Measurements from ENCODE around the gene CD4.

CD4 gene

GRCh38 chr12:6816598-6816997 is 27.3 kb downstream of the CD4 start:
- DNase-seq (ENCODE audit: low spot score), result no peak

DNA sequence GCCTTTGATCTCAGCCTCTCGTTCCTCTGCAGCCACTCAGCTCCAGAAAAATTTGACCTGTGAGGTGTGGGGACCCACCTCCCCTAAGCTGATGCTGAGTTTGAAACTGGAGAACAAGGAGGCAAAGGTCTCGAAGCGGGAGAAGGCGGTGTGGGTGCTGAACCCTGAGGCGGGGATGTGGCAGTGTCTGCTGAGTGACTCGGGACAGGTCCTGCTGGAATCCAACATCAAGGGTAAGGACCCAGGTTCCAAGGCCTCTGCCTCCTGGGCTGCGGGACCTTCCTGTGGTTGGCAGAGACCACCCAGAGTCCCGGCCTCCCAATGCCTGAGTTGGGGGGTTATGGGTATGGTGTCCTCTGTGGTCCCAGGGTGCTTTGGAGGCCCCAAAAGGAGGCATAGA is 27.8 kb downstream of the CD4 start:
- no peak for DNase-seq (ENCODE audit: low spot score)

DNA sequence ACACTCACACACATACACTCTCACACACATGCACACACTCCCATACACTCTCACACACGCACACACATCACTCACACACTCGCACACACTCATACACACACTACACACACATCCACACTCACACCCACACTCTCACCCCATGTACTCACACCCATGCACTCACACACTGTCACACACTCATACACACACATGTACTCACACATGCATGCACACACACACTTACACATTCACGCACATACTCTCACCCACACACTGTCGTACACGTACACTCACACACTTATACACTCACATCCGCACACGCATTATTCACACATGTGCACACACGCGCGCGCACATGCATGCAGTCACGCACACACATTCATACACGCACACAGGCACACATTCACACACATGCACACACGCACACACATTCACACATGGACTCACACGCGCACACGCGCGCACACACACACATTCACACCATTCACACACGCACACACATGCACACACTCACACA is 28.4 kb downstream of the CD4 start:
- no peak for DNase-seq (ENCODE audit: low spot score)

DNA sequence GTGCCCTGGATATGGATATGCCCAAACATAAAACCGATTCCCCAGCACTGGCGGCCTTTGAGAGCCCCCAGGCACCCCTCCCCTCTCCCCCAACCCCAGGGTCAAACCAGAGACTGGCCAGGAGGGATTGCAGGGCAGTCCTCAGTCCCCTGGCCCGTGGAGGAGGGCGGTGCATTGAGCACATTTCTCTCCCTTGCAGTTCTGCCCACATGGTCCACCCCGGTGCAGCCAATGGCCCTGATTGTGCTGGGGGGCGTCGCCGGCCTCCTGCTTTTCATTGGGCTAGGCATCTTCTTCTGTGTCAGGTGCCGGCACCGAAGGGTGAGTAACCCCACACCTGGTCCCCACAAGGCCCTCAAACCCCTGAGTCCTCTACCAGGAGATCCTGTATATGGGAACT is 28.9 kb downstream of the CD4 start:
- no peak for DNase-seq (ENCODE audit: low spot score)

- DNase-seq (ENCODE audit: low spot score), result no peak
Observed at GRCh38 chr12:6818645-6819044, 29.3 kb downstream of the CD4 start.

- DNase-seq (ENCODE audit: low spot score), result no peak
Observed at GRCh38 chr12:6819106-6820030, 30.0 kb downstream of the CD4 start.

DNA sequence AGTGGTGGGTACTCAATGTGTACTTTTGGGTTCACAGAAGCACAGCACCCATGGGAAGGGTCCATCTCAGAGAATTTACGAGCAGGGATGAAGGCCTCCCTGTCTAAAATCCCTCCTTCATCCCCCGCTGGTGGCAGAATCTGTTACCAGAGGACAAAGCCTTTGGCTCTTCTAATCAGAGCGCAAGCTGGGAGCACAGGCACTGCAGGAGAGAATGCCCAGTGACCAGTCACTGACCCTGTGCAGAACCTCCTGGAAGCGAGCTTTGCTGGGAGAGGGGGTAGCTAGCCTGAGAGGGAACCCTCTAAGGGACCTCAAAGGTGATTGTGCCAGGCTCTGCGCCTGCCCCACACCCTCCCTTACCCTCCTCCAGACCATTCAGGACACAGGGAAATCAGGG is 30.8 kb downstream of the CD4 start:
- DNase-seq (ENCODE audit: low spot score), result no peak

DNA sequence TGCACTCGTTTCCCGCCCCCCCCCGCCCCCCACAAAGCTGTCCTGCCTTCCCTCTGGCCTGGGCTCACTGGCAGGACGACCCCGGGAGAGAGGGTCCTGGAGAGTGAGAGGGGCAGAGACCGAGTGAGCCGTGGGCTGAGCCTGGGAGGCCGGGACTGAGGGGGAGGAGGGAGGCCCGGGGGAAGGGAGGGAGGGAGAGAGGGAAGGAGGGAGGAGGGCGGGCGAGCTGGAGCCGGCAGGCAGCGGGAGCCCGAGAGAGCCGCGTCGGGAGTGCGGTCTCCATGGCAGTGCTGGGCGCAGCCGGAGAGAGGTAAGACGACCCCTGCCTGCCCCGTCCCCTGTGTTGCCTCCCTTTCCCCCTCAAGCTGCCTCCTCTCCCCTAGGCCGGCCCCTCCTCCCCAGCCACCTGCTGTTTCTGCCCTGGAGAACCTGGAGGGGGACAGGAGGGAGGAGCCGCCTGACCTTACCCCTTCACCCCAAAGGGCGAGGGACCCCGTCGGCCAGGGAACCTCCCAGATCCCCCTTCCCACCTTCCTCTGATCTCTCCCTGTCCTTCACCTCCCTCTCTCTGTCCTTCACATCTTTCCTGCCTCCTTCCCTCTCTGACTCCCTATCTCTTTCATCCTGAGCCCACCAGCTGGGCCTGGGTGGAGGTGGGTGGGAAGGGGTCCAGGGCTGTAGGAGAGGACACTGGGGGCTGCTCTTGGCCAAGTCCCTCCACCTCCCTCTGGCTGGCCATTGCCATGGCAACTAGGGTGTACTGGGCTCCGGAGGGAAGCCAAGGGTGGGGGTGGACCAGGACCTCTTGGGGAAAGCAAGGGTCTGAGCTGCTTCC is 32.5 kb downstream of the CD4 start, which contains the start of gene GPR162:
GPR162 (plus strand) TSS at position 231 of the 835 bp plus-strand sequence. CDS start 2,078 bp downstream, outside the sequence.
- DNase-seq (ENCODE audit: low spot score), result no peak

DNA sequence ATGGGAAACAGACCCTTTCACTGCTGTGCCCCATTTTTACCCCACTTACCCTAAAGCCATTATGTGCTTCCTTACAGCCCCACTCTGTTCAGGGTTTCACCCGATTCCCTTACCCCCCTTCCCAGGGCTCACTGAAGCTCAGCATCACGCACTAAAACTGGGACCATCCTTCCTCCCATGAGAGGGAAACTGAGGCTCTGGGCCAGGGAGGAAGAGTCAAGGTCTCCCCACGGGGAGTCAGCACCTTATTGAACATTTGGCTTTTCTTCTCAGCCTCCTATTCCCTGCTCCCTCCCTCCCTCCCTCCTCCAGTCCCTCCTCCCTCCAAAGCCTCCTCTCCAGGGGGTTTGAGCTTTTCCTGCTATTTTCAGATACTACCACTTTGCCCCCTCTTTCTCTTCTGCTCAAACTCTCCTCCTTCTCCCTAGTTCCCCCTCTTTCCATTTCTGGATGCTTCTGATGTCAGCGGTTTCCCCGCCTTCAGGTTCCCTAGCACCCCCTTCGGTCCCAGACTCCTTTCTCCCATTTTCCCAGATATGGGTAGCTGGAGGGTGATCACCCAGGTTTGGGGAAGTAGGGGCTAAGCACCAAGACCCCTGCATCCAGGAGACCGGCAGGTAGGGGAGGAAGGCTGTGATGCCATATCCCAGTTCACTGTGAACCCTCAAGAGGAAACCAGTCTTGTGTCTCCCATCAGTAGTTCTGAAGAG is 33.3 kb downstream of the CD4 start:
- no peak for DNase-seq (ENCODE audit: low spot score)

DNA sequence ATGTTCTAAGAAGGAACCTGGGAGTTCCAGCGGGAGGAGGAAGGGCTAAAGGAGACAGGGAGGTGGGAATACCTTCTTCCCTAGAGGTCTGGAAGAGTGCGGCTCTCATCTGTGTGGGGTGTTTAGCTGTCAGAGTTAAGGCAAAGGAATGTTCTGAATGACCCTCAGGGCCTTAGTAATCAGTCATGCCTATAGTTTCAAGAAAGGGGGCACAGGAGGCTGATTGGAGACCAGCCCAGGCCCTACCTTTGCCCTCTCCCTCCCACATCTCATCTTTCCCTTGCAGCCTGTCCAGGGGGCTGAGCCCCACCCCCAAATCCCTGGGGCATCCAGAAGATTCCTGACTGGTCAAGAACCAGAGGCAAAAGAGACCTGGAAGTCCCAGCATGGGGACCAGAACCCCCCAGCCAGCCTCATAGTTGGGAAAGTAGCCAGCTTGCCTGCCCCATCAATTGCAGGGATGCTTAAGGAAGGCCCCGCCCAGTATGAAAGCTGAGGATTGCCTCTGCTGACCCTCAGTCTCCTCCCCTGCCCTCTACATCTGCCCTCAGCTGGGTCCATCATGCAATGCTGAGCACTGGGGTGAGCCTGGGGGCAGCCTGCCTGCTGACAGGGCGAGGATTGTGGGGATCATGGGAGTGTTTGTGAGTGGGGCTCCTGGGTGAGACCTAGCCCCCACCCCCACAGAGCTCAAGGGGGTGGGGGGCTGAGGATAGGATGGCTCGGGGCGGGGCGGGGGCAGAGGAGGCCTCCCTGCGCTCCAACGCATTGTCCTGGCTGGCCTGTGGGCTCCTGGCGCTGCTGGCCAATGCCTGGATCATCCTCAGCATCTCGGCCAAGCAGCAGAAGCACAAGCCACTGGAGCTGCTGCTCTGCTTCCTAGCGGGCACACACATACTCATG is 34.1 kb downstream of the CD4 start:
- DNase-seq (ENCODE audit: low spot score), result no peak

DNA sequence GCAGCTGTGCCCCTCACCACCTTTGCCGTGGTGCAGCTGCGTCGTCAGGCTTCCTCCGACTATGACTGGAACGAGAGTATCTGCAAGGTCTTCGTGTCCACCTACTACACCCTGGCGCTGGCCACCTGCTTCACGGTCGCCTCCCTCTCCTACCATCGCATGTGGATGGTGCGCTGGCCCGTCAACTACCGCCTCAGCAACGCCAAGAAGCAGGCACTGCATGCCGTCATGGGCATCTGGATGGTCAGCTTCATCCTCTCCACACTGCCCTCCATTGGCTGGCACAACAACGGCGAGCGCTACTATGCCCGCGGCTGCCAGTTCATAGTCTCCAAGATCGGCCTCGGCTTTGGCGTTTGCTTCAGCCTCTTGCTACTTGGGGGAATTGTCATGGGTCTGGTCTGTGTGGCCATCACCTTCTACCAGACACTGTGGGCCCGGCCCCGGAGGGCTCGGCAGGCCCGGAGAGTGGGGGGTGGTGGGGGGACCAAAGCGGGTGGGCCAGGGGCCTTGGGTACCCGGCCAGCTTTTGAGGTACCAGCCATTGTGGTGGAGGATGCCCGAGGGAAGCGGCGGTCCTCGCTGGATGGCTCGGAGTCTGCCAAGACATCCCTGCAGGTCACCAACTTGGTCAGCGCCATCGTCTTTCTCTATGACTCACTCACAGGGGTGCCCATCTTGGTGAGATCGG is 34.9 kb downstream of the CD4 start:
- no peak for DNase-seq (ENCODE audit: low spot score)

DNA sequence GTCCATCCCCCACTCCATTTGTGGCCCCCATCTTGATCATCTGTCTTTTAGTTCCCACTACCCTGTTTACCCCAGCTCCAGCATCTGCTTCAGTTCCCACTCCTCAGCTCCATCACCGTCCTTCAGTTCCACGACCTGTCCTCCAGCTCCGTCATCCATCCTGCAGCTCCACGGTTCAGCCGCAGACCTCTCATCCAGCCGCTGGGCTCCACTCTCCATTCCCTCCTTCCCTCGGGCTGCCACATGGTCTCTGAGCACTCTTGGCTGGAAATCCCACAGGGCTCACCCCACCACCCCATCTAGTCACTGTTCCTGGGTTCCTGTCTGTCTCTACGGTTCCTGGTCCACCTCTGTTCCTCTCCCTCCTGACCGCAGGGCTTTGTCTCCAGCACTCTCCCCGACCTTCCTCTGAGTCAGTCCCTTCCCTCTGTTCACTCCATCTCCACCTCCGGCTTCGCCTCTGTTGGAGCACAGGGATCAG is 35.6 kb downstream of the CD4 start:
- no peak for DNase-seq (ENCODE audit: low spot score)

- DNase-seq (ENCODE audit: low spot score), result peak; percentile 68
Observed at GRCh38 chr12:6825398-6826124, 36.2 kb downstream of the CD4 start.

DNA sequence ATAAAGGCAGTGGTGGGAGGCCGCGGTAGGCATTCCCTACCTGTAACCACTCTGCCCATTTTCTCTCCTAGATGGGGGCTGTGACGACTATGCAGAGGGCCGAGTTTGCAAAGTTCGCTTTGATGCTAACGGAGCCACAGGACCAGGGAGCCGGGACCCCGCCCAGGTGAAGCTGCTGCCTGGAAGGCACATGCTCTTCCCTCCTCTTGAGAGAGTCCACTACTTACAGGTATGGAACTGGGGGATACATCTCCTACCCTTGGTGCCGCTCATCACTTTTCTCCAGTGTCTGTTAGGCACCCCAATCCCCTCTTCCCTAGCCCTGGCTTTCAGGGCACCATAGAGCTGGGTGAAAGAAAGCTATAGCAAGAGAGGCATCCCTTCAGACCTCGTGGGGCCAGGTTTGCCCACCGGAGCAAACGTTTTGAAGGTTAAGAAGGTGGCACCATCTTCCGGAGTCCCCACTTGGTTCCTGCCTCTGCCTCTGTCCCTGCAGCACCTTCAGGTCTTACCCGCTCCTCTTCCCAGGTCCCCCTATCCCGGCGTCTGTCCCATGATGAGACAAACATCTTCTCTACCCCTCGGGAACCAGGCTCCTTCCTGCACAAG is 36.9 kb downstream of the CD4 start:
- no peak for DNase-seq (ENCODE audit: low spot score)

- DNase-seq (ENCODE audit: low spot score), result no peak
Observed at GRCh38 chr12:6826734-6827436, 37.6 kb downstream of the CD4 start.

DNA sequence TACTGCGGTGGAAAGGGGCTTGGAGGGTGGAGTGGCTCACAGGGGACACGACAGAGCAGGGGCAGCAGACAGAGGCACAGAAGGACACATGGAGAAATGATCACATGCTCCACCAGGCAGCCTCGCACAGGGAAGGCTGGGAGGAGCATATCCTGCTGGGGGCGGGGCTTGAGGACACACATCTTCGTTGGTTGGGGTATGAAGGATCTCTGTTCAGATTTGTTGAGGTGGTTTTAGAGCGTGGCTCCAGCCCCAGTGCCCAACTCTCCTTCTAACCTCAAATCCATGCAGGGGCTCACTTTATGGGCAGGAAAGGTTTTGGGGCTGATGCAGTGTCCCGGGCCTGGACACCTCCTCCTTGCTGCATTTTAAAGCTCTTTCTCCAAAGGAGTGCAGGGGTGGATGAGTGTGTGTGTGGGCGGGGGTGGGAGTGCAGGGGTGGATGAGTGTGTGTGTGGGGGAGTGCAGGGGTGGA is 38.1 kb downstream of the CD4 start:
- DNase-seq (ENCODE audit: low spot score), result peak; percentile 65

DNA sequence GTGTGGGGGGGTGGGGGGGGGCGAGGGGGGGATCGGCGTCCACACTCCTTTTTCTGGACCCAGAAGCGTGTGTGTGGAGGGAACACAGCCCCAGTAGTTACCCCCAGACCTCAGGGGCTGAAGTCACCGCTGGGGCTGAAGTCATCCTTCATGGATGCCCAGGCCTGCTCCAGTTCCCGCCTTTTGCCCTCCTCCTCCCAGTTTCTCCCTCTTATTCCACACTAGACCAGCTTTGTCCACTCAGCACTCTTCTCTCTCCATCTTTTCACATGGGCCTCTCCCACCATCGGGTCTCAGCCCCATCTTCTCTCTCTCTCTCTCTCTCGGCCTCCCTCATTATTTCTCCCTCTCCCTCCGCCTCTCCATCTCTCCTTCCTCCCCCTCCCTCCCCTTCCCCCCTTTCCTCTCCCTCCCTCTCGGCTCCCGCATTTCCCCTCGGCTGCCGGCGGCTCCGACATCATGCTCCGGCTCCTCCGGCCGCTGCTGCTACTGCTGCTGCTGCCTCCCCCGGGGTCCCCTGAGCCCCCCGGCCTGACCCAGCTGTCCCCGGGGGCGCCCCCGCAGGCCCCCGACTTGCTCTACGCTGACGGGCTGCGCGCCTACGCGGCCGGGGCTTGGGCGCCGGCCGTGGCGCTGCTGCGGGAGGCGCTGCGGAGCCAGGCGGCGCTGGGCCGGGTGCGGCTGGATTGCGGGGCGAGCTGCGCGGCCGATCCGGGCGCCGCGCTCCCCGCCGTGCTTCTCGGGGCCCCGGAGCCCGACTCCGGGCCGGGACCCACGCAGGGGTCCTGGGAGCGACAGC is 38.9 kb downstream of the CD4 start, which contains the start of gene P3H3:
P3H3 (plus strand) TSS at position 426 of the 799 bp plus-strand sequence; CDS start at position 460, 34 bp downstream.
- DNase-seq (ENCODE audit: low spot score), result peak; percentile 39

Measured in putamen (tissue), 1 donor.